Ascending aorta (tissue), 2 donors: ENCODE measurements around the gene FGFR3. TPM values are rescaled to one million over a fixed set of nuclear protein-coding genes. Genes with fewer than 3 reads are reported as not detected.

Experiments used
- DNase-seq, 2 donors: peaks; one replicate each; pipeline ENCODE4 v3.0.0-alpha.2; 2019; ENCODE audit warnings: low spot score in 2 of 2
- H3K27ac ChIP-seq, 2 donors: fragments of 200-600 bp; sonication (generic); one replicate each; pipeline ENCODE4 v1.5.1; 2016 to 2017; ENCODE audit warnings: mild to moderate bottlenecking in 1 of 2
- H3K27me3 ChIP-seq: fragments of 200-600 bp; sonication (generic); one replicate; pipeline ENCODE4 v1.5.1; 2017
- H3K36me3 ChIP-seq, 2 donors: fragments of 200-600 bp; sonication (generic); one replicate each; pipeline ENCODE4 v1.5.1; 2016
- H3K4me1 ChIP-seq, 2 donors: fragments of 200-600 bp; sonication (generic); one replicate each; pipeline ENCODE4 v1.5.1; 2016 to 2017; ENCODE audit warnings: mild to moderate bottlenecking in 1 of 2
- H3K4me3 ChIP-seq, 2 donors: fragments of 200-600 bp; sonication (generic); one replicate each; pipeline ENCODE4 v1.5.1; 2016 to 2017; ENCODE audit warnings: mild to moderate bottlenecking in 1 of 2
- H3K9me3 ChIP-seq, 2 donors: fragments of 200-600 bp; sonication (generic); one replicate each; pipeline ENCODE4 v1.5.1; 2016
- intact Hi-C: fragments of 100-400 bp; cut with DNase I; formaldehyde crosslinking; loops from one replicate; pipeline ENCODE4 v1.15.1; 2023
- total RNA-seq: library from RNA; depleted of rRNA; stranded (reverse); fragments of >200 nt; gene quantifications from one replicate; pipeline ENCODE4 v1.1.0, GENCODE V29; 2016
- TF ChIP-seq, protein P1 (sequence below), 3 experiments: fragments of 200-600 bp in 2 of 3; fragments of 450-650 bp in 1 of 3; sonication (generic) in 2 of 3; IDR thresholded peaks; one replicate each; pipeline ENCODE4 v1.5.1; 2016 to 2019; ENCODE audit warnings: antibody characterized with exemption in 3 of 3, mild to moderate bottlenecking in 1 of 3, moderate library complexity in 1 of 3

The FGFR3 gene
- total RNA-seq, 1 donor from 2014 or later: 3.7 TPM

DNA sequence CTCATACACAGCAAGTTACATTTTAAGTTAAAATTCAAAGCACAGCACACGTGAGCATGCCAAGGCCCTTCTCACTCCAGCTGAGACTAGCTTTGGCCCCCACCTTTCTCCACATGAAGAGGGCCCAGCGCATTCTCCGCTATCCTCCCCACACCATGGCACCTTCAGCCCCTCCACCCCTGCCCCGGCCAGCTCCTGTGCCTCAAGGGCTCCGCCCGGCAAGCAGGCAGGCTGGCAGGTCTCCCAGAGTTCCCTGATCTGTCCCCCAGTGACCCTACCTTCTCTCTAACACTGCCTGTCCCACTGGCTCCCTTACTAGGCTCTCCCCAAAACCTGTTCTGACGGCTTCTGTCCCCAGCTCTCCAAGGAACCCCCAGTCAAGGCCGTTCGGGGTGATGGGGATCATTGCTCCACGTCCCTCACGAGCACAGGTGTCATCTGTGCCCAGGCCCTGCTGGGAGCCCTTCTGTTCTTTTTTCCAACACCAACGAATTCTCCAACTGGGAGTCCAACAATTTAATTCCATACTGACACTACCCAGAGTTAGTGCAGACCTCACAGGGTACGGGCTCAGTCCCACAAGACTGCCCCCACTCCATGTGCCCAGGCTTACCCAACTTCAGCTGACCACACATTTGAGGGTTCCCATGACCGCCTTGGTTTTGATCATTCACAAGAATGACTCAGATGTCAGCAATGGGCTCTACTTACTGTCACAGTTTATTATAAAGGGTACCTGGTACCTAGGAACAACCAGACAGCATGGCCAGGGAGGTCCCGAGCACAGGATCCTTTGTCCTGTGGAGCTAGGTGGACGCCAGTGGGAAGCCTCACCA is 58.7 kb downstream of the FGFR3 start:
- no peak overlapping the region for H3K4me3 ChIP-seq
- H3K36me3 ChIP-seq: peaks cover 0 to 13% of the 10 kb centered on the region in 2 donors
- DNase-seq: no peak
- intact Hi-C loops: loop anchor here (10.0 kb wide), 3 partner anchors 683 to 1223 kb away; partner anchors contain the start of genes FAM193A, GRK4, HTT and HTT-AS
- H3K27ac ChIP-seq: no peak overlapping the region
- no peaks in the 10 kb centered on the region for H3K9me3 ChIP-seq
- TF ChIP-seq, protein P1, sequence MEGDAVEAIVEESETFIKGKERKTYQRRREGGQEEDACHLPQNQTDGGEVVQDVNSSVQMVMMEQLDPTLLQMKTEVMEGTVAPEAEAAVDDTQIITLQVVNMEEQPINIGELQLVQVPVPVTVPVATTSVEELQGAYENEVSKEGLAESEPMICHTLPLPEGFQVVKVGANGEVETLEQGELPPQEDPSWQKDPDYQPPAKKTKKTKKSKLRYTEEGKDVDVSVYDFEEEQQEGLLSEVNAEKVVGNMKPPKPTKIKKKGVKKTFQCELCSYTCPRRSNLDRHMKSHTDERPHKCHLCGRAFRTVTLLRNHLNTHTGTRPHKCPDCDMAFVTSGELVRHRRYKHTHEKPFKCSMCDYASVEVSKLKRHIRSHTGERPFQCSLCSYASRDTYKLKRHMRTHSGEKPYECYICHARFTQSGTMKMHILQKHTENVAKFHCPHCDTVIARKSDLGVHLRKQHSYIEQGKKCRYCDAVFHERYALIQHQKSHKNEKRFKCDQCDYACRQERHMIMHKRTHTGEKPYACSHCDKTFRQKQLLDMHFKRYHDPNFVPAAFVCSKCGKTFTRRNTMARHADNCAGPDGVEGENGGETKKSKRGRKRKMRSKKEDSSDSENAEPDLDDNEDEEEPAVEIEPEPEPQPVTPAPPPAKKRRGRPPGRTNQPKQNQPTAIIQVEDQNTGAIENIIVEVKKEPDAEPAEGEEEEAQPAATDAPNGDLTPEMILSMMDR (IDR thresholded peaks at IDR 0.05): no peak
- H3K4me1 ChIP-seq: peaks cover 0 to 5% of the 10 kb centered on the region in 2 donors
- no peaks in the 10 kb centered on the region for H3K27me3 ChIP-seq

DNA sequence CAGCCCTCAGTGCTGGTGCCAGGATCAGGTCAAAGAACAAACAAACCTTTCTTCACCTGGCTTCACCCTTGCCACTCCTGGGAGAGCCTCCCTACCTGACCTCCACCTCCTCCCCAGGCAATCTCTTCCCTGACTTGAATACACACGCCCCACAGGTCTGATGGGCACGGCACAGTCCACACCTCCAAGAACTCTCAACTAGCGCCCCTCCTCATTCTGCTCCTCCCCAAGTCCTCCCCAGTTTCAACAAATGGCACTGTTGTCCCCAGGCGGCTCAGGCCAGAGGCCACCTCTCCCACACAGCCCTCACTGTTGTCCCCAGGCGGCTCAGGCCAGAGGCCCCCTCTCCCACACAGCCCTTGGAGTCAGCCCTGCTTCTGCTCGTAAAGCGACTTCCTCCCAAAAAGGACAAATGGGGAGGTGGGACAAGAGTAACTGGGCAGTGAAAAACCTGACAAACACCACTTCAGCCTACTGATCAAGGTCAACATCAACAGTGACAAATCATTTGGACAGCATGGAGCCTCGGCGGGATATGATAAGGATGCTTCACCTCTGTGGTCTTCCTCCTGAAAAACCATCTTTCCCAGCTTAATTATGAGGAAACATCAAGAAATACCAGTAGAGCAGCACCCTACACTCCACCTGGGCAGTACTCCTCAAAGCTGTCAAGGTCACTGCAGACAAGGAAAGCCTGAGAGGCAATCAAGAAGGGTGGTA is 60.0 kb downstream of the FGFR3 start:
- no peak overlapping the region for H3K4me3 ChIP-seq
- TF ChIP-seq, protein P1 (IDR thresholded peaks at IDR 0.05): no peak
- no peaks in the 10 kb centered on the region for H3K27me3 ChIP-seq
- peaks cover 0 to 7% of the 10 kb centered on the region in 2 donors for H3K36me3 ChIP-seq
- no peaks in the 10 kb centered on the region for H3K9me3 ChIP-seq
- no peak overlapping the region for H3K27ac ChIP-seq
- no peak for DNase-seq
- intact Hi-C loops: loop anchor here (10.0 kb wide), 3 partner anchors 682 to 1222 kb away; partner anchors contain the start of genes FAM193A, GRK4, HTT and HTT-AS
- peaks cover 0 to 10% of the 10 kb centered on the region in 2 donors for H3K4me1 ChIP-seq

DNA sequence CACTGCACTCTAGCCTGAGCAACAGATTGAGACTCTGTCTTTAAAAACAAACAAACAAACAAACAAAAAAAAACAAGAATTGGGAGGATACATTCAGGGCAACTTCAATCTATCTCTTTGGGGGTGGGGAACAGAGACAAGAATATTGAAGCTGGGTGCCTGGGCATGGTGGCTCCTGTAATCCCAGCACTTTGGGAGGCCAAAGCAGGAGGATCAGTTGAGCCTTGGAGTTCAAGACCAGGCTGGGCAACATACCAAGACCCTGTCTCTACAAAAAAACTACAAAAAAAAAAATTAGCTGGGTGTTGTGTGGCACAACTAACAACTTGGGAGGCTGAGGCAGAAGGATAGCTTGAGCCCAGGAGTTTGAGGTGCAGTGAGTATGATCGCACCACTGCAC is 61.7 kb downstream of the FGFR3 start:
- intact Hi-C loops: loop anchor here (5.0 to 10.0 kb wide), 5 partner anchors 172 to 1220 kb away; partner anchors contain the start of genes CTBP1, FAM193A, FAM53A and GRK4
- H3K4me3 ChIP-seq: peak overlapping the region; percentile 85 to 86
- TF ChIP-seq, protein P1 (IDR thresholded peaks at IDR 0.05): no peak

DNA sequence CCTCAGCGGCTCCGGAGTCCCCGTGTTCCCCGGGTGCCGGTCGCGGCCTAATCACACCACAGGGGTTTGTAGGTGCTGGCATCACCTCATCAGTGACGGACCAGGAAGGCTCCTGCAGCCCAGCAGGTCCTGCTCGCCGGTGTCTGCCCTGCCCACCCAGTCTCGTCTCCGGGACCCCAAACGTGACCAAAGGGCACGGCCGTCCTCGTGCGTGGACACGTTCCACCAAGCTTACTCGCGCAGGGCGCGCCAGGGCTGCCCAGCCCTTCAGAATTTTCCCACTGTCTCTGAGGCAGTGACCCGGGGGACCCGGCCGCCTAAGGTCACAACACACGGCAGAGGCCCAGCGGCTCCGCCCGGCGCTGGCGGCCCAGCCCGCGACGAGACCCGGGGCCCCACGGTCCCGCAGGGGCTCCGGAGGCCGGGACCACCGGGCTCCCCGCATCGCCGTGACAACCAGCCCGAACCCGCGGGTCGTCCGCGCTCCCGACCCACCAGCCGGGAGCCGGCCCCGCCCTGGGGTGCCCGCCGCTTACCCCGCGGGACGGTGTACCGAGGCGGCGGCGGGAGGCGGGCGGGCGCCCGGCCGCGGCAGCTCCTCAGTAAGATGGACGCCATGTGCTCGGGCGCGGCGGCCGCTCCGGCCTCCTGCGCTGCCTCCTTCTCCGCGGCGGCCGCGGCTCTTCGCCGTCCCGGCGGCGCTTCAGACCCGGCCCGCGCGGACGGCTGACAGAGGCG is 62.4 kb downstream of the FGFR3 start:
- intact Hi-C loops: loop anchor here (1.0 to 10.0 kb wide), 9 partner anchors 15 to 1219 kb away; partner anchors contain the start of genes CTBP1, FAM193A, FAM53A and GRK4
- Histone ChIP-seq H3K9me3 (no peaks in the 10 kb centered on the region), H3K4me3 (peak overlapping the region; percentile 85 to 86), H3K27me3 (no peaks in the 10 kb centered on the region), H3K27ac (peak overlapping the region; percentile 71 to 82), H3K4me1 (peaks cover 0 to 10% of the 10 kb centered on the region in 2 donors), H3K36me3 (no peaks in the 10 kb centered on the region)
- no peak for DNase-seq
- TF ChIP-seq, protein P1 (IDR thresholded peaks at IDR 0.05): no peak

More for the DNA sequence above, 61.7 kb downstream of the FGFR3 start:
- H3K4me1 ChIP-seq: peaks cover 0 to 10% of the 10 kb centered on the region in 2 donors
- DNase-seq: no peak
- H3K27me3 ChIP-seq: no peaks in the 10 kb centered on the region
- no peaks in the 10 kb centered on the region for H3K9me3 ChIP-seq
- H3K27ac ChIP-seq: no peak overlapping the region
- H3K36me3 ChIP-seq: no peaks in the 10 kb centered on the region
